Measurements from ENCODE around the gene LAMA2.

The LAMA2 gene

GRCh38 chr6:129102741-129103140 lies 219.8 kb downstream of the LAMA2 start:
- in situ Hi-C loops (cut with HindIII; ENCODE audit: low pct_ligation_motif_present, low sequenced_read_pairs) = no loop called here
- TF ChIP-seq CTCF (IDR thresholded peaks at IDR 0.05; ENCODE audit: low read depth, low read length, missing control alignments) = no peak
- no peaks in the 10 kb centered on the region for H3K27me3 ChIP-seq (replicated peaks)
- no peak for DNase-seq
- H3K36me3 ChIP-seq (replicated peaks) = no peaks in the 10 kb centered on the region
- no peak overlapping the region for H3K4me3 ChIP-seq (ENCODE audit: low read depth, low read length)
- H3K27ac ChIP-seq = no peak overlapping the region

- TF ChIP-seq CTCF (IDR thresholded peaks at IDR 0.05; ENCODE audit: low read depth, low read length, missing control alignments) = no peak
- H3K27me3 ChIP-seq (replicated peaks) = no peaks in the 10 kb centered on the region
- no peak for DNase-seq
Measured at GRCh38 chr6:129104131-129104530, 221.2 kb downstream of the LAMA2 start.

GRCh38 chr6:129104560-129104959 lies 221.6 kb downstream of the LAMA2 start:
- no peak for DNase-seq
- H3K27me3 ChIP-seq (replicated peaks) = no peaks in the 10 kb centered on the region
- no peak for TF ChIP-seq CTCF (IDR thresholded peaks at IDR 0.05; ENCODE audit: low read depth, low read length, missing control alignments)
- H3K27ac ChIP-seq = peak overlapping the region; percentile 5
- in situ Hi-C loops (cut with HindIII; ENCODE audit: low pct_ligation_motif_present, low sequenced_read_pairs) = no loop called here
- no peaks in the 10 kb centered on the region for H3K36me3 ChIP-seq (replicated peaks)
- no peak overlapping the region for H3K4me3 ChIP-seq (ENCODE audit: low read depth, low read length)

More at GRCh38 chr6:129104131-129104530, 221.2 kb downstream of the LAMA2 start:
- in situ Hi-C loops (cut with HindIII; ENCODE audit: low pct_ligation_motif_present, low sequenced_read_pairs) = no loop called here
- Histone ChIP-seq H3K4me3 (ENCODE audit: low read depth, low read length) (no peak overlapping the region), H3K27ac (peak overlapping the region; percentile 5), H3K36me3 (replicated peaks) (no peaks in the 10 kb centered on the region)

GRCh38 chr6:129105035-129105434 lies 222.1 kb downstream of the LAMA2 start:
- Histone ChIP-seq H3K36me3 (replicated peaks) (no peaks in the 10 kb centered on the region), H3K27ac (no peak overlapping the region), H3K4me3 (ENCODE audit: low read depth, low read length) (no peak overlapping the region), H3K27me3 (replicated peaks) (no peaks in the 10 kb centered on the region)
- no peak for DNase-seq
- in situ Hi-C loops (cut with HindIII; ENCODE audit: low pct_ligation_motif_present, low sequenced_read_pairs) = no loop called here
- no peak for TF ChIP-seq CTCF (IDR thresholded peaks at IDR 0.05; ENCODE audit: low read depth, low read length, missing control alignments)

GRCh38 chr6:129105793-129106192 lies 222.9 kb downstream of the LAMA2 start:
- DNase-seq = no peak
- no peak overlapping the region for H3K4me3 ChIP-seq (ENCODE audit: low read depth, low read length)
- H3K27me3 ChIP-seq (replicated peaks) = no peaks in the 10 kb centered on the region
- no peak overlapping the region for H3K27ac ChIP-seq
- in situ Hi-C loops (cut with HindIII; ENCODE audit: low pct_ligation_motif_present, low sequenced_read_pairs) = no loop called here
- H3K36me3 ChIP-seq (replicated peaks) = no peaks in the 10 kb centered on the region
- TF ChIP-seq CTCF (IDR thresholded peaks at IDR 0.05; ENCODE audit: low read depth, low read length, missing control alignments) = no peak

GRCh38 chr6:129108337-129108736 lies 225.4 kb downstream of the LAMA2 start:
- H3K4me3 ChIP-seq (ENCODE audit: low read depth, low read length) = no peak overlapping the region
- no peaks in the 10 kb centered on the region for H3K27me3 ChIP-seq (replicated peaks)
- H3K36me3 ChIP-seq (replicated peaks) = no peaks in the 10 kb centered on the region
- no peak overlapping the region for H3K27ac ChIP-seq
- in situ Hi-C loops (cut with HindIII; ENCODE audit: low pct_ligation_motif_present, low sequenced_read_pairs) = no loop called here
- no peak for TF ChIP-seq CTCF (IDR thresholded peaks at IDR 0.05; ENCODE audit: low read depth, low read length, missing control alignments)
- no peak for DNase-seq
